IMR-90 (cell line): Measurements from ENCODE around the gene CD99L2. TPM values are rescaled to one million over a fixed set of nuclear protein-coding genes. Genes with fewer than 3 reads are reported as not detected.

Source experiments
- ATAC-seq: fragments of 200-7000 bp; cut with Tn5 transposase; 2 replicates; pipeline ENCODE4 v1.9.1; 2020; ENCODE audit warnings: low read depth, mild to moderate bottlenecking, moderate library complexity
- BruUV-seq: library from RNA; stranded (reverse); fragments of 400-500 nt; replicated peaks from 2 replicates; lab custom pipeline; 2021; lab: Mats Ljungman, UMichigan
- CTCF ChIA-PET: fragments of 300-600 bp; formaldehyde crosslinking; extraction: SDS; loops from one replicate; lab custom pipeline; 2021; ENCODE audit warnings: antibody characterized with exemption; lab: Yijun Ruan, JAX
- POLR2A ChIA-PET: fragments of 300-600 bp; sonication (Branson Sonifier 250); formaldehyde crosslinking; loops from one replicate; lab custom pipeline; 2022; ENCODE audit warnings: antibody characterized with exemption; ENCODE audit not compliant: unreplicated experiment; lab: Charles Lee
- DNase-seq: peaks from one replicate; pipeline ENCODE4 v3.0.0; 2013
- H2AFZ ChIP-seq: replicated peaks from 2 replicates; pipeline ENCODE3; 2013; ENCODE audit warnings: low read length, mild to moderate bottlenecking; ENCODE audit not compliant: poor library complexity
- H2AK5ac ChIP-seq: 2 replicates; pipeline ENCODE4 v1.6.1; 2013; ENCODE audit warnings: low read depth, low read length, inconsistent platforms
- H2AK9ac ChIP-seq: replicated peaks from 2 replicates; pipeline ENCODE3; 2013; ENCODE audit warnings: mild to moderate bottlenecking, low read depth, low read length, moderate library complexity; ENCODE audit not compliant: poor library complexity
- H2BK120ac ChIP-seq: 2 replicates; pipeline ENCODE4 v1.6.1; 2013; ENCODE audit warnings: low read depth, low read length, inconsistent platforms
- H2BK15ac ChIP-seq: 3 replicates; pipeline ENCODE4 v1.6.1; 2013; ENCODE audit warnings: low read depth, low read length, inconsistent platforms
- H2BK20ac ChIP-seq: 2 replicates; pipeline ENCODE4 v1.6.1; 2013; ENCODE audit warnings: low read depth, mild to moderate bottlenecking, inconsistent platforms, low read length, moderate library complexity
- H2BK5ac ChIP-seq: 2 replicates; pipeline ENCODE4 v1.6.1; 2013; ENCODE audit warnings: mild to moderate bottlenecking, low read depth, low read length, inconsistent platforms; ENCODE audit not compliant: poor library complexity, severe bottlenecking
- H3K14ac ChIP-seq: replicated peaks from 2 replicates; pipeline ENCODE4 v1.6.1; 2013; ENCODE audit warnings: low read depth, low read length, inconsistent platforms
- H3K18ac ChIP-seq: 2 replicates; pipeline ENCODE4 v1.6.1; 2013; ENCODE audit warnings: low read depth, low read length, control low read depth
- H3K23ac ChIP-seq: 2 replicates; pipeline ENCODE4 v1.6.1; 2013; ENCODE audit warnings: low read depth, low read length, inconsistent platforms
- H3K27ac ChIP-seq: 2 replicates; pipeline ENCODE4 v1.5.1; 2013; ENCODE audit warnings: mild to moderate bottlenecking, control low read depth, low read length; ENCODE audit not compliant: insufficient read depth
- H3K27me3 ChIP-seq: 2 replicates; pipeline ENCODE4 v1.6.1; 2013; ENCODE audit warnings: low read length; ENCODE audit not compliant: control insufficient read depth, insufficient read depth
- H3K36me3 ChIP-seq: 2 replicates; pipeline ENCODE4 v1.6.1; 2013; ENCODE audit warnings: low read length, mixed read lengths; ENCODE audit not compliant: control insufficient read depth, insufficient read depth
- H3K4ac ChIP-seq: 2 replicates; pipeline ENCODE4 v1.6.1; 2013; ENCODE audit warnings: low read depth, low read length, inconsistent platforms
- H3K4me1 ChIP-seq: 2 replicates; pipeline ENCODE4 v1.6.1; 2013; ENCODE audit warnings: low read length, mixed read lengths; ENCODE audit not compliant: control insufficient read depth, insufficient read depth
- H3K4me2 ChIP-seq: 2 replicates; pipeline ENCODE4 v1.6.1; 2013; ENCODE audit warnings: low read depth, mild to moderate bottlenecking, control low read depth, low read length, moderate library complexity
- H3K4me3 ChIP-seq: 2 replicates; pipeline ENCODE4 v1.5.1; 2013; ENCODE audit warnings: low read depth, mild to moderate bottlenecking, control low read depth, low read length, moderate library complexity; ENCODE audit not compliant: insufficient read depth
- H3K56ac ChIP-seq: 2 replicates; pipeline ENCODE4 v1.6.1; 2013; ENCODE audit warnings: low read length, inconsistent platforms; ENCODE audit not compliant: insufficient read depth; ENCODE audit errors: extremely low read depth
- H3K79me1 ChIP-seq, 2 experiments: 2 replicates each; pipeline ENCODE4 v1.6.1; 2013; ENCODE audit warnings: low read length in 2 of 2, inconsistent platforms in 1 of 2, low read depth in 1 of 2
- H3K9ac ChIP-seq: 2 replicates; pipeline ENCODE4 v1.6.1; 2013; ENCODE audit warnings: low read depth, low read length, control low read depth
- H3K9me1 ChIP-seq: 2 replicates; pipeline ENCODE4 v1.6.1; 2013; ENCODE audit warnings: low read length, inconsistent platforms; ENCODE audit not compliant: insufficient read depth
- H3K9me3 ChIP-seq: 2 replicates; pipeline ENCODE4 v1.6.1; 2013; ENCODE audit warnings: low read length; ENCODE audit not compliant: control insufficient read depth, insufficient read depth
- H4K20me1 ChIP-seq: 2 replicates; pipeline ENCODE4 v1.6.1; 2013; ENCODE audit warnings: low read length, inconsistent platforms; ENCODE audit not compliant: insufficient read depth
- H4K5ac ChIP-seq: 2 replicates; pipeline ENCODE4 v1.6.1; 2013; ENCODE audit warnings: mild to moderate bottlenecking, low read depth, low read length, control low read depth
- H4K8ac ChIP-seq, 2 experiments: 2 replicates each; pipeline ENCODE4 v1.6.1; 2013; ENCODE audit warnings: low read depth in 2 of 2, low read length in 2 of 2, control low read depth in 1 of 2, inconsistent platforms in 1 of 2
- H4K91ac ChIP-seq: 2 replicates; pipeline ENCODE4 v1.6.1; 2013; ENCODE audit warnings: low read depth, low read length, inconsistent platforms; ENCODE audit not compliant: insufficient read depth
- BHLHE40 ChIP-seq: fragments of 150-350 bp; IDR thresholded peaks from 2 replicates; pipeline ENCODE4 v1.6.1; 2016; ENCODE audit warnings: mild to moderate bottlenecking, low read depth, low read length
- CEBPB ChIP-seq: IDR thresholded peaks from 2 replicates; pipeline ENCODE4 v1.6.1; 2012; ENCODE audit warnings: low read depth, low read length, improper control_type of control experiment
- CTCF ChIP-seq: conservative IDR thresholded peaks from 2 replicates; pipeline ENCODE4 v1.5.1; 2012; ENCODE audit warnings: mild to moderate bottlenecking, low read depth, low read length, improper control_type of control experiment
- FOS ChIP-seq: fragments of 150-350 bp; IDR thresholded peaks from 2 replicates; pipeline ENCODE4 v1.6.1; 2016; ENCODE audit warnings: low read depth, low read length
- MAFK ChIP-seq: IDR thresholded peaks from 2 replicates; pipeline ENCODE4 v1.6.1; 2012; ENCODE audit warnings: low read depth, low read length, improper control_type of control experiment
- MAZ ChIP-seq: IDR thresholded peaks from 2 replicates; pipeline ENCODE4 v1.6.1; 2012; ENCODE audit warnings: low read depth, mild to moderate bottlenecking, low read length, improper control_type of control experiment, moderate library complexity, borderline replicate concordance
- MXI1 ChIP-seq: IDR thresholded peaks from 2 replicates; pipeline ENCODE4 v1.6.1; 2012; ENCODE audit warnings: low read depth, mild to moderate bottlenecking, low read length, moderate library complexity, borderline replicate concordance
- NFE2L2 ChIP-seq: fragments of 150-350 bp; IDR thresholded peaks from 2 replicates; pipeline ENCODE4 v1.6.1; 2016; ENCODE audit warnings: low read depth, mild to moderate bottlenecking, low read length
- POLR2A ChIP-seq: IDR thresholded peaks from 2 replicates; pipeline ENCODE4 v1.6.1; 2012; ENCODE audit warnings: mild to moderate bottlenecking, low read depth, low read length
- RAD21 ChIP-seq: IDR thresholded peaks from 2 replicates; pipeline ENCODE4 v1.6.1; 2012; ENCODE audit warnings: low read length, improper control_type of control experiment
- RCOR1 ChIP-seq: IDR thresholded peaks from 2 replicates; pipeline ENCODE4 v1.6.1; 2012; ENCODE audit warnings: mild to moderate bottlenecking, low read length, improper control_type of control experiment; ENCODE audit not compliant: insufficient replicate concordance
- RFX5 ChIP-seq: IDR thresholded peaks from 2 replicates; pipeline ENCODE4 v1.8.0; 2012; ENCODE audit warnings: low read depth, mild to moderate bottlenecking, low read length, moderate library complexity
- SMC3 ChIP-seq: fragments of 150-350 bp; IDR thresholded peaks from 2 replicates; pipeline ENCODE4 v1.6.1; 2016; ENCODE audit warnings: low read depth, mild to moderate bottlenecking, antibody characterized with exemption, low read length, moderate library complexity
- WGBS, 2 experiments: methylation state at CpG; one replicate each; pipeline versions ENCODE4 v1.1.5 to v1.1.7; 2013; ENCODE audit warnings: missing lambda C conversion rate in 2 of 2; ENCODE audit not compliant: insufficient read length in 1 of 2; ENCODE audit errors: extremely low coverage in 2 of 2; 5-methylcytosine and 5-hydroxymethylcytosine counted together
- dilution Hi-C: fragments of 300-500 bp; cut with HindIII; formaldehyde crosslinking; loops from one replicate; pipeline ENCODE4 v1.14.3; 2018; ENCODE audit warnings: low sequenced_read_pairs; ENCODE audit not compliant: unreplicated experiment
- in situ Hi-C: fragments of 300-500 bp; cut with MboI; formaldehyde crosslinking; loops from 3 replicates; pipeline ENCODE4 v1.14.3; 2019; ENCODE audit warnings: low sequenced_read_pairs, inconsistent platforms, mixed read lengths
- intact Hi-C: fragments of 100-400 bp; cut with micrococcal nuclease; formaldehyde crosslinking; loops from 2 replicates; pipeline ENCODE4 v1.10.0; 2022
- polyA plus RNA-seq, 3 experiments: library from polyadenylated mRNA; depleted of rRNA; stranded (reverse); fragments of >200 nt; gene quantifications; 2 replicates each; pipeline ENCODE4 v1.2.3, GENCODE V29; 2012; ENCODE audit warnings: low replicate concordance in 1 of 3
- total RNA-seq: library from RNA; depleted of rRNA; stranded (reverse); fragments of >200 nt; gene quantifications from 2 replicates; pipeline ENCODE4 v1.2.3, GENCODE V29; 2012
- TF ChIP-seq, protein P1 (sequence below): fragments of 150-350 bp; IDR thresholded peaks from 2 replicates; pipeline ENCODE4 v1.6.1; 2017; ENCODE audit warnings: mild to moderate bottlenecking, antibody characterized with exemption, low read length, low read depth
- TF ChIP-seq, protein P2 (sequence below): fragments of 150-350 bp; IDR thresholded peaks from 2 replicates; pipeline ENCODE4 v1.6.1; 2016; ENCODE audit warnings: low read depth, mild to moderate bottlenecking, low read length, moderate library complexity, borderline replicate concordance

Gene CD99L2
- total and polyA plus RNA-seq, 2 of the 4 experiments (the other 2 are of a cell fraction): 17.4 to 41.4 TPM

- no peak overlapping the region for H3K56ac ChIP-seq
- no peak overlapping the region for H3K14ac ChIP-seq
- H2BK120ac ChIP-seq: no peak overlapping the region
- H2AFZ ChIP-seq: no peak overlapping the region
- H3K4ac ChIP-seq: no peak overlapping the region
- no peak overlapping the region for H3K27ac ChIP-seq
- no peak overlapping the region for H3K9ac ChIP-seq
- H3K9me1 ChIP-seq: no peaks in the 10 kb centered on the region
- no peak overlapping the region for H2AK9ac ChIP-seq
- in situ Hi-C loops (no loop called here), dilution Hi-C loops (no loop called here), intact Hi-C loops (no loop called here)
- TF ChIP-seq BHLHE40 (no peak), CEBPB (no peak), RFX5 (no peak), SMC3 (no peak), FOS (no peak), NFE2L2 (no peak), MAFK (no peak), POLR2A (no peak), RAD21 (no peak), CTCF (no peak), MXI1 (no peak), MAZ (no peak), RCOR1 (no peak)
- TF ChIP-seq, protein P1, sequence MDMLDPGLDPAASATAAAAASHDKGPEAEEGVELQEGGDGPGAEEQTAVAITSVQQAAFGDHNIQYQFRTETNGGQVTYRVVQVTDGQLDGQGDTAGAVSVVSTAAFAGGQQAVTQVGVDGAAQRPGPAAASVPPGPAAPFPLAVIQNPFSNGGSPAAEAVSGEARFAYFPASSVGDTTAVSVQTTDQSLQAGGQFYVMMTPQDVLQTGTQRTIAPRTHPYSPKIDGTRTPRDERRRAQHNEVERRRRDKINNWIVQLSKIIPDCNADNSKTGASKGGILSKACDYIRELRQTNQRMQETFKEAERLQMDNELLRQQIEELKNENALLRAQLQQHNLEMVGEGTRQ: no peak
- TF ChIP-seq, protein P2, sequence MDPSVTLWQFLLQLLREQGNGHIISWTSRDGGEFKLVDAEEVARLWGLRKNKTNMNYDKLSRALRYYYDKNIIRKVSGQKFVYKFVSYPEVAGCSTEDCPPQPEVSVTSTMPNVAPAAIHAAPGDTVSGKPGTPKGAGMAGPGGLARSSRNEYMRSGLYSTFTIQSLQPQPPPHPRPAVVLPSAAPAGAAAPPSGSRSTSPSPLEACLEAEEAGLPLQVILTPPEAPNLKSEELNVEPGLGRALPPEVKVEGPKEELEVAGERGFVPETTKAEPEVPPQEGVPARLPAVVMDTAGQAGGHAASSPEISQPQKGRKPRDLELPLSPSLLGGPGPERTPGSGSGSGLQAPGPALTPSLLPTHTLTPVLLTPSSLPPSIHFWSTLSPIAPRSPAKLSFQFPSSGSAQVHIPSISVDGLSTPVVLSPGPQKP: no peak
- CTCF ChIA-PET: no interaction called here
- no peak overlapping the region for H2AK5ac ChIP-seq
- BruUV-seq: no TSS peak
- no CpG with 5 or more reads among the region's 2 CpGs for WGBS, 2 experiments
- H3K23ac ChIP-seq: no peak overlapping the region
- no peak overlapping the region for H3K4me3 ChIP-seq
- H4K20me1 ChIP-seq: no peaks in the 10 kb centered on the region
- POLR2A ChIA-PET: no interaction called here
- H3K4me2 ChIP-seq: no peak overlapping the region
- no peak overlapping the region for H4K5ac ChIP-seq
- no peaks in the 10 kb centered on the region for H3K4me1 ChIP-seq
- H4K91ac ChIP-seq: no peak overlapping the region
- H3K36me3 ChIP-seq: no peaks in the 10 kb centered on the region
- no peak overlapping the region for H3K18ac ChIP-seq
- H3K9me3 ChIP-seq: no peaks in the 10 kb centered on the region
- no peak overlapping the region for H2BK20ac ChIP-seq
- no peak overlapping the region for H2BK5ac ChIP-seq
- DNase-seq: no peak
- no peak for ATAC-seq
- no peaks in the 10 kb centered on the region for H3K27me3 ChIP-seq
- H4K8ac ChIP-seq: no peak overlapping the region
- H2BK15ac ChIP-seq: no peak overlapping the region
- peaks cover 0 to 15% of the 10 kb centered on the region in 2 experiments; a peak in 2 of 4 replicates for H3K79me1 ChIP-seq
Measured at GRCh38 chrX:150880808-150881165, 17.7 kb downstream of the CD99L2 start.
